PFSK-1 (cell line): ENCODE measurements around the gene PRKCE.

Experiments
- POLR2AphosphoS5 ChIP-seq: IDR thresholded peaks from 2 replicates; pipeline ENCODE4 v1.6.1; 2012; ENCODE audit warnings: low read depth, mild to moderate bottlenecking, control low read depth, low read length, moderate library complexity
- SIN3A ChIP-seq: IDR thresholded peaks from 2 replicates; pipeline ENCODE4 v1.6.1; 2012; ENCODE audit warnings: mild to moderate bottlenecking, low read length, moderate library complexity, borderline replicate concordance; ENCODE audit not compliant: insufficient read depth
- TAF1 ChIP-seq: IDR thresholded peaks from 2 replicates; pipeline ENCODE4 v1.6.1; 2012; ENCODE audit warnings: low read length, control low read depth, borderline replicate concordance; ENCODE audit not compliant: insufficient read depth
- TF ChIP-seq, protein P1 (sequence below), 2 experiments: IDR thresholded peaks; 2 replicates each; pipeline versions ENCODE4 v1.6.1 to v1.8.0; 2011 to 2012; ENCODE audit warnings: low read depth in 2 of 2, low read length in 2 of 2, control low read depth in 1 of 2, inconsistent platforms in 1 of 2, mild to moderate bottlenecking in 1 of 2, moderate library complexity in 1 of 2; ENCODE audit not compliant: insufficient read depth in 1 of 2

GRCh38 chr2:46236006-46236875 lies 584.8 kb downstream of the PRKCE start:
- no peak for TF ChIP-seq TAF1
- TF ChIP-seq SIN3A = no peak
- TF ChIP-seq POLR2AphosphoS5 = no peak
- TF ChIP-seq, protein P1, sequence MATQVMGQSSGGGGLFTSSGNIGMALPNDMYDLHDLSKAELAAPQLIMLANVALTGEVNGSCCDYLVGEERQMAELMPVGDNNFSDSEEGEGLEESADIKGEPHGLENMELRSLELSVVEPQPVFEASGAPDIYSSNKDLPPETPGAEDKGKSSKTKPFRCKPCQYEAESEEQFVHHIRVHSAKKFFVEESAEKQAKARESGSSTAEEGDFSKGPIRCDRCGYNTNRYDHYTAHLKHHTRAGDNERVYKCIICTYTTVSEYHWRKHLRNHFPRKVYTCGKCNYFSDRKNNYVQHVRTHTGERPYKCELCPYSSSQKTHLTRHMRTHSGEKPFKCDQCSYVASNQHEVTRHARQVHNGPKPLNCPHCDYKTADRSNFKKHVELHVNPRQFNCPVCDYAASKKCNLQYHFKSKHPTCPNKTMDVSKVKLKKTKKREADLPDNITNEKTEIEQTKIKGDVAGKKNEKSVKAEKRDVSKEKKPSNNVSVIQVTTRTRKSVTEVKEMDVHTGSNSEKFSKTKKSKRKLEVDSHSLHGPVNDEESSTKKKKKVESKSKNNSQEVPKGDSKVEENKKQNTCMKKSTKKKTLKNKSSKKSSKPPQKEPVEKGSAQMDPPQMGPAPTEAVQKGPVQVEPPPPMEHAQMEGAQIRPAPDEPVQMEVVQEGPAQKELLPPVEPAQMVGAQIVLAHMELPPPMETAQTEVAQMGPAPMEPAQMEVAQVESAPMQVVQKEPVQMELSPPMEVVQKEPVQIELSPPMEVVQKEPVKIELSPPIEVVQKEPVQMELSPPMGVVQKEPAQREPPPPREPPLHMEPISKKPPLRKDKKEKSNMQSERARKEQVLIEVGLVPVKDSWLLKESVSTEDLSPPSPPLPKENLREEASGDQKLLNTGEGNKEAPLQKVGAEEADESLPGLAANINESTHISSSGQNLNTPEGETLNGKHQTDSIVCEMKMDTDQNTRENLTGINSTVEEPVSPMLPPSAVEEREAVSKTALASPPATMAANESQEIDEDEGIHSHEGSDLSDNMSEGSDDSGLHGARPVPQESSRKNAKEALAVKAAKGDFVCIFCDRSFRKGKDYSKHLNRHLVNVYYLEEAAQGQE (IDR thresholded peaks at IDR 0.05; ENCODE audit: insufficient read depth in 1 of 2, low read depth in 2 of 2, low read length in 2 of 2) = no peak
